NCI-H1436 treated with DMSO at 0.1 percent for 48 hours (cell line): ENCODE measurements around the gene HES5.
"Not testable (repeated sequence)": the region's sequence is repeated elsewhere in the genome, so short reads cannot be mapped to it uniquely, and the experiment has no call there.

ENCODE experiments used
- DNase-seq: peaks from one replicate; lab custom pipeline; 2025; lab: John Stamatoyannopoulos, UW

The HES5 gene

DNA sequence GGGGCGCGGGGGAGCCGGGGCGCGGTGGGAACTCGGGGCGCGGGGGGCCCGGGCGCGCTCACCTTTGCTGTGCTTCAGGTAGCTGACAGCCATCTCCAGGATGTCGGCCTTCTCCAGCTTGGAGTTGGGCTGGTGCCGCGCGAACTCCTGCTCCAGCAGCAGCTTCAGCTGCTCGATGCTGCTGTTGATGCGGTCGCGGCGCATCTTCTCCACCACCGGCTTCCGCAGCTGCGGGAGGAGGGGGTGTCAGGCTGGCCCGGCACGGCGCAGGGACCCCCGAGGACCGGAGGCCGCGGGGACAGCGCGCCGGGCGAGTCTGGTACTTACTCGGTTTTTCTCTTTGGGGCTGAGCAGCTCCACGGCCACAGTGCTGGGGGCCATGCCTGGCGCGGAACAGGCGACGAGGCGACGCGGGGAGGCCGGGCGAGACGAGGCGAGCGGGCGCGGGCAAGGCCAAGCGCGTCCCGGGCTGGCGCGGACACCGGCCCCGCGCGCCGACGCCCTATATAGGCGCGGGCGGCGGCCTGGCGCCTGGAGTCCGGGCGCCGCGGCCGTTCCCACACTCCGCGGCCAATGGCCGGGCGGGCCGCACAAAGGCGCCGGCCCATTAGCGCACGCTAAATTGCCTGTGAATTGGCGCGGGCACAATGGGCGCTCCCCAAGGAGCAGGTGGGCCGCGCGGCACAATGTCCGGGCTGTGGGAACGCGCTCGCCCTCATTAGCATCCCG, at the start of gene HES5:
Gene HES5 (minus strand): TSS at position 480 of the 729 bp plus-strand sequence. CDS start 99 bp downstream, at position 381.
- DNase-seq, result no peak

DNA sequence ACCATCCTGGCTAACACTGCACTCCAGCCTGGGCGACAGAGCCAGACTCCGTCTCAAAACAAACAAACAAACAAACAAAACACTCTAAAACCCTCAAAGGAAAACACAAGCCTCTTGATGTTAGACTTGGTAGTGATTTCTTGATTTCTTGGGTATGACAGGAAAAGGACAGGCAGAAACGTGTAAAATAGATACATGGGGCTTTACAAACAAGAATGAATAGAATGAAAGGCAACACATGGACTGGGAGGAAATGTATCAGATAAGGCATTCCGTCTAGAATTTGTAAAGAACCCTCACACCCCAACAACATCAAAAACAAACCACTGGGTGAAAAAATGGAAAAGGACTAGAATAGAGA, 48.7 kb upstream of the HES5 start:
- DNase-seq, result no peak

DNA sequence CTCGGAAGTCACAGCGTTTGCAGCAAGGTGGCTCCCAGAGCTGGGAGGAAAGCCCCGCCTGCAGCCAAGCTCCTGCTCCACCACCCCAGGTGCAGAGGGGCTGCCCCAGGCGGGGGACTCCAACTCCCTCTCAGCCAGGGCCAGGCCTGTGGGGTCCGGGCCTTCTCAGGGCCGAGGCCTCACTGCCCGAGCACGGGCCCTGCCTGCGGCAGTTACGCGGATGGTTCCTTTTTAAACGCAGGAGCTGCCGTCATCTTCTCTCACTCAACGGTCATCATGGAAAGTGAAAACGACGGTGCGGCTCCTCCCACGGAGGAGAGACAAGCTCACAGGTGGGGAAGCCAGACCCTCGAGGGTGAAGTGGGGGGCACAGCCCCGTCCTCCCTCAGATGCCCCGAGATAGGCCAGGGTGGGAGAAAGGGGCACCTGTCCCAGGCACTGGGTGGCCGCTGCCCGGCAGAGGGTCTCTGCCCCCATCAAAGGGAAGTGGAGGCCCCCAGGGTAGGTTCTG, 47.6 kb upstream of the HES5 start:
- DNase-seq, result not testable (repeated sequence)

DNA sequence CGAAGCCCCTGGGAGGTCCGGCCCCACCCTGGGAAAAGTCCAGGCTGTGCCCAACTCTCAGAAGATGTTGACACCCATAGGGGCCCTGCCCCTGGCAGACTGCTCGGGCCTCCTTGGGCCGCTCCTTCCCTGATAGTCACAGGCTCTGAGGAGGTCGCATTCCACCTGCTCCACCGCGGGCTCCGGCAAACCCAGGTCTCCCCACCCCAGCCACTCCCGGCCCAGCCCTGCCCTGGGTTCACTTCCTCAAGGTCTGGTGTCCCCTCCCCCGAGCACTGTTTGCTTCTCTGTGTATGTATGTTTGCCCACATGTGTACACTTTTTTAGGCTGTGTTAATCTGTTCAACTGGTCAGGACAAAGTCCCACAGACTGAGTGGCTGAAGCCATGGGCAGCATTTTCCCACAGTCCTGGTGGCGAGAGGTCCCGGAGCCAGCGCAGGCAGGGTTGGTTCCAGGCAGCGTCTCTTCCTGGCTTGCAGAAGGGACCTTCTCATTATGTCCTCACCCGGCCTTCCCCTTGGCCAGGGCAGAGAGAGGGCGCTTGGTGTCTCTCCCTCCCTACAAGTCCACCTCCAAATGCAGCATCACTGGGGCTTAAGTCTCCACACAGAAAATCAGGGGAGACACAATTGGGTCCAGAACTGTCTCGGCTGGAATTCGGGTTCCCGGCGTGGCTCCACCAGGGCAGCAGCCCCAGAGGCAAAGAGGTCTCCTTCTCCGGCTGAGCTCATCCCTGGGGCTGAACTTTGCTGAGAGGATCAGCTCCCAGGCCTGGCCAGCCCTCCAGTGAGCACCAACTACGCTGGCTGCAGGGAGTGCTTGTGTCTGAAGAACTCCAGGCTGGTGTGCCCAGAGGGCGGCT, 46.0 kb upstream of the HES5 start:
- no peak for DNase-seq

DNA sequence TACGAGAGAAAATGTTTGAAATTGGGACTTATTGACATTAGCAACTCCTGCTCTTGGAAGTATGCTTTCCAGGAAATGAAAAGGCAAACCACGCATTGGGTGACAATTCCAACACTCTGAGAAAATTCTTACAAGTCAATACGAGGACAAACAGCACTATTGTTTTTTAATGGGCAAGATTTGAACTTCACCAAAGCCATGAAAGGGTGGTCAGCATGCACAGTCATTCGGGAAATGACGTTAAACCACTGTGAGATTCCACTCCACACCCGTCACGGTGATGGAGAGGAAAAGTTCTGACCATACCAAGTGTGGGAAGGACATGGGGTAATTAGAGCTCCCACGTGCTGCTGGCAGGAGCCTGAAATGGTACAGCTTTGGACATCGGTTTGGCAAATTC, 44.3 kb upstream of the HES5 start:
- DNase-seq, result no peak

- no peak for DNase-seq
Measured at GRCh38 chr1:2573250-2573920, 43.3 kb upstream of the HES5 start.

DNA sequence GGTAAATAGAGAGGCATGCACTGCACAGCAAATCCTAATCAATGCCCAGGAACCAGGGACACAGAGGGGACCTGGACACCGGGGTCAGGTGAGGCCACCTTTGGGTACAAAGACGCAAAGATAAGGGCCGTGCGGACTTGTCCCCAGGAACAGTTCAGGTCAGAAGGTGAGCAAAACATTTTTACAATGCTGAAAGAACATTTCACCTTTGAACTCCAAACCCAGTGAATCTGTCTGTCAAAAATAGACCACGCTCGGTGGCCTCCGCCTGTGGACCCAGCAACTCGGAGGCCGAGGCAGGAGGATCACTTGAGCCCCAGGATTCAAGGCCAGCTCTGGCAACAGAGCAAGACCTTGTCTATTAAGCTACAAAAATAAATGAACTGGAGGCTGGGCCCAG, 41.3 kb upstream of the HES5 start:
- DNase-seq, result no peak

DNA sequence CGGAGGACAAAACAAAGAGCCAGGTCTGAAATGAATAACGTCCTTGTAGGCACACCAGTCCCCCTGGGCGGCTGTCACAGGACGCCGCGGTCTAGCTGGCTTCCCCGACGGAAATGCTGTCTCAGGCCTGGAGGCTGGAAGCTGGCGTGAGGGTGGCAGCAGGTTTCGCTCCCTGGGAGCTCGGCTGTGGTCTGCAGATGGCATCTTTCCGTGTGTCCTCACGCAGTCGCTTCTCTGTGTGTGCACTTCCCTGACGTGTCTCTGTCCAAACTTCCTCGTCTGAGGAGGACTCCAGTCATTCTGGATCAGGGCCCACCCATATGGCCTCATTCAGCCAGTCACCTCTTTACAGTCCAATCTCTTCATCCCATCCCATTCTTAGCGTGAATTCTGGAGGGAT, 40.3 kb upstream of the HES5 start:
- DNase-seq, result no peak

GRCh38 chr1:2569703-2570102, 39.6 kb upstream of the HES5 start:
- not testable (repeated sequence) for DNase-seq

DNA sequence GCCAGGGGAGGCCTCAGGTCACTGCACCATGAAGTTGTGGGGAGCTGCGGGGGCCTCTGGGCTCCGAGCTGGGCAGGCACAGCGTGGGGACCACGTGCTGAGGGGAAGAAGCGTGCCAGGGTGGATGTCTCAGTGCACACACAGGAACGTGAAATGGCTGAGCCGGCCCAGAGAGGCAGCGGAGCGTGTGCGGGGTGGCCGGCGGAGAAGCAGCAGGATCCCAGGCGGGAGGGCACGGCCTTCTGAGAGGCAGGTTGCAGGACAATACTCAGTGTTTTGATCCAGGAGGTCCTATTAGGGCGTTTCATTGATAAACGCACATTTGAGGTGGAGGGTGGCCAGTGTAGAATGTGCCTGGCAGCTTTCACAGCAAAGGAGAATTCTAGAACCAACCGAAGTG, 39.0 kb upstream of the HES5 start:
- DNase-seq, result no peak

GRCh38 chr1:2568187-2568816, 38.2 kb upstream of the HES5 start:
- not testable (repeated sequence) for DNase-seq

DNA sequence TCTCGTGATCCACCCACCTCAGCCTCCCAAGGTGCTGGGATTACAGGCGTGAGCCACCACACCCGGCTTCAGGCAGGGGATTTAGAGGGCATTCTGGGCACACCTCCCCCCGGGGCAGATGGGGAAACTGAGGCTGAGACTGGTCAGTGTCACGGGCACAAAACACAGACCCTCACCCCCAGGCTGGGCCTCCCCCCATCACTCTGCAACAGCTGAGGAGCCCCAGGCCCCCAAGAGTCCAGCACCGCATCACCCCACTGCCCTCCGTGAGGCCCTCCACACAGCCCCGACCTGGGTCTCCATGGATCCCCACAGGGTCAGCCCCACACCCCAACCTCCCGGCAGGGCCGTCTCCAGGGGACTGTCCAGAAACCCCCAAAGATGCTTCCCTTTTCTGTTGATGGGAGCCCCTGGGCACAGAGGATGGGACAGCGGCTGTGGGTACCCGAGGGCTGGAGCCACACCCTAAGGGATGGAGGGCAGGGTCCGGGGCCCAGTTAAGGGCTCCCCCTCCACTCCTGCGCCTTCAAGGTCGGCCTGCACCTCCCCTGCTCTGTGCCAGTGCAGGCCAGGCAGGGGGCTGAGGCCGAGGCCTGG, 37.1 kb upstream of the HES5 start:
- no peak for DNase-seq

GRCh38 chr1:2566101-2567045, 36.3 kb upstream of the HES5 start:
- DNase-seq, result no peak

DNA sequence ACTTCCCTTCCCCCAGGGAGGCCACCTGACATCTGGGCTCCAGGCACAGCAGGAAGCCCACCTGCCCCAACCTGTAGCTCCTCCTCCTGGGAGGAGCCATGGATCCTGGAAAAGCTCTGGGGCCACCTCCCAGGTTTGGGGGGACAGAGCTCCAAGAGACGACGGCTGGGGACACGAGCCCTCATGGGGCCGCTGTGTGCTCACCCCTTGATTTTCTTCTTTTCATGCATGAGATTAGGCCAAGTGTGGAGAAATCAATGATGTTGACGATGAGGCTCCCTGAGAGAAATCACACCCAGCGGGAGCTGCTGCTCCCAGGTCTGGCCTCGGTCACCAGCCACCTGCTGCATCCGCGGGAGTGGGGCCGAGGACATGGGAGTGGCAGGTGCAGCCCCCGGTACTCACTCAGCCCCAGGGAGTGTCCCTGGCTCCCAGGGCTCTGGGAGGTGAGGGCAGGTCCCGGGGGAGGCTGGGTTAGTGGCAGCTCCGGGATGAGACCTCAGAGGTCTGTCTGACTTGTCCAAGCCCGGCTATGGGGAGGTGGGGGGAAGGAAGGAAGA, 34.8 kb upstream of the HES5 start:
- DNase-seq, result no peak

DNA sequence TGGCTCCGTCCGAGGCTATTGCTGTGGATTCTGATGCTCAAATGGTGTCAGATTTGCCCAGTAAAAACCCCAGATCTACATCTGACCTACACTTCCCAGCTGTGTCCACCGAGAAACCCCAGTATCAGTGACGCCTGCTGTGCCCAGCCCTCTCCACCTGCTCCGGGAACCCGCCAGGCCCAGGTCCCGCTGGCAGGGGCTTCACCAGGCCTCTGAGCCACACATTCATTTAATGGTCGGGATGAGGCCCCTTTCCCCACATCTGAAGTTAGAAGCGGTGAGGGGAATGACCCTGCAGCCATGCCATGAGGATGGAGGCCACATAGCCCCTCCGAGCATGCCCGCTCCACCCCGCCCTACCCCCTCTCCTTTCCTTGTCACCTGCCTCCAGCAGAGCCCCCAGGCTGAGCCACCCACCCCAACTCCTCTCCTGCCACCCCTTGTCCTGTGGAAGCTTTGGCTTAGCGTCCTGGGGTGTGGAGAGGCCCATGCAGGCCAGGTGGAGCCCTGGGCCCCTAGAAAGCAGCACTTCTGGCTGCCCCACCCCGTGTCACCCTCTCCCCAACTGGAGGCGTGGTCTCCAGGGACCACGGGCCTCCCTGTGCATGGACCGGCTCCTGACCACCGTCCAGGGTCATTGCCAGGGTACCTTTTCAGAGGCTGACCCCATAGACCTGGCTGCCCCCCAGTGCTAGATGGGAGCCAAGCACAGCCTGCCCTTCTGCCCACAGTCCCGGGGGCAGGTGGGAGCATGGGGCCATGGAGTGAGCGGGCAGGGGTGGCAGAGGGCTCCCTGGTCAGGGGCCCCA, 34.1 kb upstream of the HES5 start:
- no peak for DNase-seq

GRCh38 chr1:2563205-2563604, 33.1 kb upstream of the HES5 start:
- no peak for DNase-seq

DNA sequence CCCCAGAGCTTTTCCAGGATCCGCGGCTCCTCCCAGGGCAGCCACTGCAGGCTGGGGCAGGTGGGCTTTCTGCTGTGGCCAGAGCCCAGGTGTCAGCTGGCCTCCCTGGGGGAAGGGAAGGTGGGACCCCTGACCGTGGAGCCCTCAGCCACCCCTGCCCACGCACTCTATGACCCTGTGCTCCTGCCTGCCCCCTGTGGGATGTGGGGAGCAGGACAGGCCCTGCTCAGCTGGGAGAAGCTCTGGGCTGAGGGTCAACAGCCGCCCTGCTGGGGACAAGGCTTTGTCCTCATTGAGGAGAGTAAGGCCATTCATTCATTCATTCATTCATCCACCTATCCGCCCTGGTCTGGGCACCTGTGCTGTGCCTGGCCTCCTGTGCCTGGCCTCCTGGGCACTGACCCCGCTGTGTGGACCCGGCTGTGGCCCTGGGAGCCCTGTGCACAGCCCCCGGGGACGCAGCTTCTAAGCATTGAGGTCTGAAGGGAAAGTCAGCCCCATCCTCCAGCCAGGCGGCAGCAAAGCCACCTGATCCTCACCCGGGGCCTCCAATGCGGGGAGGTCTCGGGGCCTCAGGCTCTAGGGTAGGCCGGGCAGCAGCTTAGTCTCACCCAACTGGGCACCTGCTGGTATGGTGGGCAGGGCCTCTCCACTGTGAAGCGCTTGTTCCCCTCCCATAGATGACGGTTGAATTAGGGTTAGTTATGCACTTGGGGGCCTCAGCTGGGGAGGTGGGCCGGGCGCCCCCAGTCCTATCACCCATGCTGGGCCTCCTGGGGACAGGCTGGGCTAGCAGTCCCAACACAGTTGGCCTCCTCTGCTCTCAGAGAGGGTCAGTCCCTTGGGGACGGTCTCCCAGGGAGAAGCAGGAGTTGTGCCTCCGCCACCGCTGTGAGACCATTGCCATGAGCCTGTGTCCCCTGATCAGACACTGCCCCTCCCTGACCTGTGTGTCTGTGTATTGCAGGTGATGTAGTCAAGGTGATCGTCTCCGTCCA, 32.1 kb upstream of the HES5 start:
- DNase-seq, result no peak

DNA sequence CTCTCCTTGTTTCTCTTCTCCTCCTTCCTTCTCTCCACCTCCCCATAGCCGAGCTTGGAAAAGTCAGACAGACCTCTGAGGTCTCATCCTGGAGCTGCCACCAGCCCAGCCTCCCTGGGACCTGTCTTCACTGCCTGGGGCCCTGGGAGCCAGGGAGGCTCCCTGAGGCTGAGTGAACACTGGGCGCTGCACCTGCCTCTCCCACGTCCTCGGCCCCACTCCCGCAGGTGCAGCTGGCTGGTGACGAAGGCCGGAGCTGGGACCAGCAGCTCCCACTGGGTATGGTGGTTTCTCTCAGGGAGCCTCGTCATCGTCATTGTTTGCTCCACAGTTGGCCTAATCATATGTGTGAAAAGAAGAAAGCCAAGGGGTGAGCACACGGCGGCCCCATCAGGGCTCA, 31.4 kb upstream of the HES5 start:
- DNase-seq, result no peak
